Measurements from ENCODE around the gene SORL1.
A peak's percentile ranks its signal among the peaks of the same experiment; 100 is the strongest.
"Not testable (repeated sequence)": the region's sequence is repeated elsewhere in the genome, so short reads cannot be mapped to it uniquely, and the experiment has no call there.

The SORL1 gene

GRCh38 chr11:121451986-121452608, at the start of gene SORL1:
TSS of gene SORL1 (plus strand) at chr11:121452314. CDS start at chr11:121452332, 18 bp downstream.
- Histone ChIP-seq H3K36me3 (ENCODE audit: control insufficient read depth, insufficient read depth, low read length) (no peaks in the 10 kb centered on the region), H3K4me1 (ENCODE audit: control insufficient read depth, insufficient read depth, low read length) (no peaks in the 10 kb centered on the region), H3K27ac (ENCODE audit: low read depth, low read length) (no peak within 1 kb of the TSS), H3K9ac (ENCODE audit: low read length) (peak within 1 kb of the TSS; percentile 43), H3K27me3 (ENCODE audit: control insufficient read depth, insufficient read depth, low read length) (no peaks in the 10 kb centered on the region), H3K4me3 (ENCODE audit: low read length) (peak within 1 kb of the TSS; percentile 83)

GRCh38 chr11:121405646-121406045, 46.5 kb upstream of the SORL1 start:
- Histone ChIP-seq H3K36me3 (ENCODE audit: control insufficient read depth, insufficient read depth, low read length) (no peaks in the 10 kb centered on the region), H3K4me1 (ENCODE audit: control insufficient read depth, insufficient read depth, low read length) (no peaks in the 10 kb centered on the region), H3K27ac (ENCODE audit: low read depth, low read length) (no peak overlapping the region), H3K4me3 (ENCODE audit: low read length) (no peak overlapping the region), H3K27me3 (ENCODE audit: control insufficient read depth, insufficient read depth, low read length) (no peaks in the 10 kb centered on the region), H3K9ac (ENCODE audit: low read length) (no peak overlapping the region)

- no peaks in the 10 kb centered on the region for H3K36me3 ChIP-seq (ENCODE audit: control insufficient read depth, insufficient read depth, low read length)
- H3K4me1 ChIP-seq (ENCODE audit: control insufficient read depth, insufficient read depth, low read length): no peaks in the 10 kb centered on the region
- no peak overlapping the region for H3K9ac ChIP-seq (ENCODE audit: low read length)
- H3K4me3 ChIP-seq (ENCODE audit: low read length): no peak overlapping the region
- H3K27ac ChIP-seq (ENCODE audit: low read depth, low read length): no peak overlapping the region
- no peaks in the 10 kb centered on the region for H3K27me3 ChIP-seq (ENCODE audit: control insufficient read depth, insufficient read depth, low read length)
These were observed 45.8 kb upstream of the SORL1 start for GRCh38 chr11:121406291-121406690.

- Histone ChIP-seq H3K27ac (ENCODE audit: low read depth, low read length) (no peak overlapping the region), H3K9ac (ENCODE audit: low read length) (no peak overlapping the region), H3K36me3 (ENCODE audit: control insufficient read depth, insufficient read depth, low read length) (no peaks in the 10 kb centered on the region), H3K4me1 (ENCODE audit: control insufficient read depth, insufficient read depth, low read length) (no peaks in the 10 kb centered on the region), H3K4me3 (ENCODE audit: low read length) (no peak overlapping the region), H3K27me3 (ENCODE audit: control insufficient read depth, insufficient read depth, low read length) (no peaks in the 10 kb centered on the region)
These were observed 43.3 kb upstream of the SORL1 start for GRCh38 chr11:121408830-121409229.

GRCh38 chr11:121410041-121410440, 42.1 kb upstream of the SORL1 start:
- not testable (repeated sequence) for H3K27me3 ChIP-seq (ENCODE audit: control insufficient read depth, insufficient read depth, low read length); H3K27ac ChIP-seq (ENCODE audit: low read depth, low read length); H3K9ac ChIP-seq (ENCODE audit: low read length); H3K4me3 ChIP-seq (ENCODE audit: low read length); H3K4me1 ChIP-seq (ENCODE audit: control insufficient read depth, insufficient read depth, low read length); H3K36me3 ChIP-seq (ENCODE audit: control insufficient read depth, insufficient read depth, low read length)

GRCh38 chr11:121411330-121411729, 40.8 kb upstream of the SORL1 start:
- not testable (repeated sequence) for H3K27me3 ChIP-seq (ENCODE audit: control insufficient read depth, insufficient read depth, low read length); H3K27ac ChIP-seq (ENCODE audit: low read depth, low read length); H3K4me1 ChIP-seq (ENCODE audit: control insufficient read depth, insufficient read depth, low read length); H3K9ac ChIP-seq (ENCODE audit: low read length); H3K36me3 ChIP-seq (ENCODE audit: control insufficient read depth, insufficient read depth, low read length); H3K4me3 ChIP-seq (ENCODE audit: low read length)

GRCh38 chr11:121412000-121412587, 40.0 kb upstream of the SORL1 start:
- no peak overlapping the region for H3K9ac ChIP-seq (ENCODE audit: low read length)
- no peaks in the 10 kb centered on the region for H3K36me3 ChIP-seq (ENCODE audit: control insufficient read depth, insufficient read depth, low read length)

GRCh38 chr11:121412711-121413415, 39.3 kb upstream of the SORL1 start:
- Histone ChIP-seq H3K4me3 (ENCODE audit: low read length) (no peak overlapping the region), H3K9ac (ENCODE audit: low read length) (no peak overlapping the region), H3K4me1 (ENCODE audit: control insufficient read depth, insufficient read depth, low read length) (peaks cover 10% of the 10 kb centered on the region), H3K27me3 (ENCODE audit: control insufficient read depth, insufficient read depth, low read length) (no peaks in the 10 kb centered on the region), H3K36me3 (ENCODE audit: control insufficient read depth, insufficient read depth, low read length) (no peaks in the 10 kb centered on the region), H3K27ac (ENCODE audit: low read depth, low read length) (no peak overlapping the region)

More at GRCh38 chr11:121412000-121412587, 40.0 kb upstream of the SORL1 start:
- no peaks in the 10 kb centered on the region for H3K27me3 ChIP-seq (ENCODE audit: control insufficient read depth, insufficient read depth, low read length)
- H3K27ac ChIP-seq (ENCODE audit: low read depth, low read length): no peak overlapping the region
- H3K4me1 ChIP-seq (ENCODE audit: control insufficient read depth, insufficient read depth, low read length): peaks cover 6% of the 10 kb centered on the region
- no peak overlapping the region for H3K4me3 ChIP-seq (ENCODE audit: low read length)

- Histone ChIP-seq H3K36me3 (ENCODE audit: control insufficient read depth, insufficient read depth, low read length) (no peaks in the 10 kb centered on the region), H3K27ac (ENCODE audit: low read depth, low read length) (no peak overlapping the region), H3K9ac (ENCODE audit: low read length) (no peak overlapping the region), H3K4me3 (ENCODE audit: low read length) (no peak overlapping the region), H3K27me3 (ENCODE audit: control insufficient read depth, insufficient read depth, low read length) (no peaks in the 10 kb centered on the region), H3K4me1 (ENCODE audit: control insufficient read depth, insufficient read depth, low read length) (peaks cover 10% of the 10 kb centered on the region)
These were observed 37.8 kb upstream of the SORL1 start for GRCh38 chr11:121414141-121414913.

GRCh38 chr11:121415856-121416255, 36.3 kb upstream of the SORL1 start:
- no peak overlapping the region for H3K9ac ChIP-seq (ENCODE audit: low read length)
- no peaks in the 10 kb centered on the region for H3K27me3 ChIP-seq (ENCODE audit: control insufficient read depth, insufficient read depth, low read length)
- peaks cover 10% of the 10 kb centered on the region for H3K4me1 ChIP-seq (ENCODE audit: control insufficient read depth, insufficient read depth, low read length)
- no peak overlapping the region for H3K27ac ChIP-seq (ENCODE audit: low read depth, low read length)
- H3K36me3 ChIP-seq (ENCODE audit: control insufficient read depth, insufficient read depth, low read length): no peaks in the 10 kb centered on the region
- H3K4me3 ChIP-seq (ENCODE audit: low read length): no peak overlapping the region

- Histone ChIP-seq H3K4me1 (ENCODE audit: control insufficient read depth, insufficient read depth, low read length) (peaks cover 10% of the 10 kb centered on the region), H3K27me3 (ENCODE audit: control insufficient read depth, insufficient read depth, low read length) (no peaks in the 10 kb centered on the region), H3K27ac (ENCODE audit: low read depth, low read length) (peak overlapping the region; percentile 54), H3K9ac (ENCODE audit: low read length) (no peak overlapping the region), H3K4me3 (ENCODE audit: low read length) (no peak overlapping the region), H3K36me3 (ENCODE audit: control insufficient read depth, insufficient read depth, low read length) (no peaks in the 10 kb centered on the region)
These were observed 35.0 kb upstream of the SORL1 start for GRCh38 chr11:121417055-121417551.

- Histone ChIP-seq H3K4me3 (ENCODE audit: low read length) (no peak overlapping the region), H3K27ac (ENCODE audit: low read depth, low read length) (peak overlapping the region; percentile 54), H3K27me3 (ENCODE audit: control insufficient read depth, insufficient read depth, low read length) (no peaks in the 10 kb centered on the region), H3K4me1 (ENCODE audit: control insufficient read depth, insufficient read depth, low read length) (peaks cover 10% of the 10 kb centered on the region), H3K36me3 (ENCODE audit: control insufficient read depth, insufficient read depth, low read length) (no peaks in the 10 kb centered on the region), H3K9ac (ENCODE audit: low read length) (no peak overlapping the region)
These were observed 34.5 kb upstream of the SORL1 start for GRCh38 chr11:121417607-121418006.
